Liver (tissue), 3 donors: Measurements from ENCODE around the gene SLC5A9.

Experiments used
- EGR1 ChIP-seq, 2 donors: IDR thresholded peaks; 2 replicates each; pipeline ENCODE4 v1.6.1; 2016 to 2018; ENCODE audit warnings: antibody characterized with exemption in 2 of 2, low read depth in 2 of 2
- RXRA ChIP-seq, 2 donors: IDR thresholded peaks; 2 replicates each; pipeline ENCODE4 v1.6.1; 2017 to 2018; ENCODE audit warnings: antibody characterized with exemption in 2 of 2, mild to moderate bottlenecking in 1 of 2
- TF ChIP-seq, protein P1 (sequence below): fragments of 150-350 bp; IDR thresholded peaks from 2 replicates; pipeline ENCODE4 v1.5.1; 2017; ENCODE audit warnings: improper control_type of control experiment, low read depth, low read length; ENCODE audit not compliant: missing input control
- TF ChIP-seq, protein P2 (sequence below): IDR thresholded peaks from 2 replicates; pipeline ENCODE4 v1.6.1; 2016; ENCODE audit warnings: antibody characterized with exemption
- donor health status: healthy.
- donor health status: healthy.

DNA sequence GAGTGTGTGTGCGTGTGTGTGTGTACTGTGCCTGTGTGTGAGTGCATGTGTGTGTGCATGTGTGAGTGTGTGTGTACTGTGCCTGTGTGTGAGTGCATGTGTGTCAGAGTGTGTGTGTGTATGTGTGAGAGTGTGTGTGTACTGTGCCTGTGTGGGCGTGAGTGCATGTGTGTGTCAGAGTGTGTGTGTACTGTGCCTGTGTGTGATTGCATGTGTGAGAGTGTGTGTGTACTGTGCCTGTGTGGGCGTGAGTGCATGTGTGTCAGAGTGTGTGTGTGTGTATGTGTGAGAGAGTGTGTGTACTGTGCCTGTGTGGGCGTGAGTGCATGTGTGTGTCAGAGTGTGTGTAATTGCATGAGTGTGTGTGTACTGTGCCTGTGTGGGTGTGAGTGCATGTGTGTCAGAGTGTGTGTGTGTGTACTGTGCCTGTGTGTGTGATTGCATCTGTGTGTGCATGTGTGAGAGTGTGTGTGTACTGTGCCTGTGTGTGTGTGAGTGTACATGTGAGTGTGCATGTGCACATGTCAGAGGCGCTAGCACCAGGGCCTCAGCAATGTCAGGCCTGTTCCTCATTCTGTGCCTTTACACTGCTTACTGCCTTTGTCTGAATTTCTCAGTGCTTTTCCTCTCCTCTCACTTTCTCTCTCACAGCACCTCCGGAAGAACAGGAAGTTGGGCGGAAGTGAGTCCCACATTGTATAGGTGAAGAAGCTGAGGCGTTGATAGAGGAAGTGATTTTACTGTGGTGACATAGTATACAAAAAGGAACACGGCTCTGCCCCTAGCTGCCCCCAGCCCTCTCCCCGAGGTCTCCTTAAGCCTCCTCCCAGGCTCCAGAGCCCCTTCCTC, 4.9 kb downstream of the SLC5A9 start:
- TF ChIP-seq, protein P1, sequence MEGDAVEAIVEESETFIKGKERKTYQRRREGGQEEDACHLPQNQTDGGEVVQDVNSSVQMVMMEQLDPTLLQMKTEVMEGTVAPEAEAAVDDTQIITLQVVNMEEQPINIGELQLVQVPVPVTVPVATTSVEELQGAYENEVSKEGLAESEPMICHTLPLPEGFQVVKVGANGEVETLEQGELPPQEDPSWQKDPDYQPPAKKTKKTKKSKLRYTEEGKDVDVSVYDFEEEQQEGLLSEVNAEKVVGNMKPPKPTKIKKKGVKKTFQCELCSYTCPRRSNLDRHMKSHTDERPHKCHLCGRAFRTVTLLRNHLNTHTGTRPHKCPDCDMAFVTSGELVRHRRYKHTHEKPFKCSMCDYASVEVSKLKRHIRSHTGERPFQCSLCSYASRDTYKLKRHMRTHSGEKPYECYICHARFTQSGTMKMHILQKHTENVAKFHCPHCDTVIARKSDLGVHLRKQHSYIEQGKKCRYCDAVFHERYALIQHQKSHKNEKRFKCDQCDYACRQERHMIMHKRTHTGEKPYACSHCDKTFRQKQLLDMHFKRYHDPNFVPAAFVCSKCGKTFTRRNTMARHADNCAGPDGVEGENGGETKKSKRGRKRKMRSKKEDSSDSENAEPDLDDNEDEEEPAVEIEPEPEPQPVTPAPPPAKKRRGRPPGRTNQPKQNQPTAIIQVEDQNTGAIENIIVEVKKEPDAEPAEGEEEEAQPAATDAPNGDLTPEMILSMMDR = no peak
- TF ChIP-seq EGR1 (IDR thresholded peaks at IDR 0.05; ENCODE audit: low read depth in 2 of 2) (no peak), RXRA (IDR thresholded peaks at IDR 0.05) (no peak)
- TF ChIP-seq, protein P2, sequence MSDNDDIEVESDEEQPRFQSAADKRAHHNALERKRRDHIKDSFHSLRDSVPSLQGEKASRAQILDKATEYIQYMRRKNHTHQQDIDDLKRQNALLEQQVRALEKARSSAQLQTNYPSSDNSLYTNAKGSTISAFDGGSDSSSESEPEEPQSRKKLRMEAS = no peak
